ENCODE measurements around the gene KIF26B. TPM values are rescaled to one million over a fixed set of nuclear protein-coding genes. Genes with fewer than 3 reads are reported as not detected.

The KIF26B gene
- polyA plus RNA-seq, 1 donor (not counting 4 experiments of a cell fraction or from before 2014, with no cell fraction given), result 0.58 TPM

- H3K9me3 ChIP-seq (ENCODE audit: control insufficient read depth, low read depth, low read length), result no peaks in the 10 kb centered on the region
- no peak overlapping the region for H3K4me2 ChIP-seq (ENCODE audit: control insufficient read depth, extremely low read depth, insufficient read depth, low read depth, low read length)
- no peak overlapping the region for H3K4me3 ChIP-seq (ENCODE audit: control insufficient read depth in 2 of 3, extremely low read depth in 1 of 3, insufficient read depth in 2 of 3, low read depth in 1 of 3, low read length in 3 of 3)
- DNase-seq (ENCODE audit: low read depth, low spot score) (no peak), FAIRE-seq (no peak)
- TF ChIP-seq CTCF (optimal IDR thresholded peaks at IDR 0.05 in 1 of 3, IDR thresholded peaks at IDR 0.05 in 1 of 3, conservative IDR thresholded peaks at IDR 0.05 in 1 of 3; ENCODE audit: extremely low read depth in 1 of 3, insufficient read depth in 2 of 3, low read length in 3 of 3) (no peak), EZH2 (IDR thresholded peaks at IDR 0.05; ENCODE audit: low read length) (no peak)
- no peaks in the 10 kb centered on the region for H3K36me3 ChIP-seq (ENCODE audit: control insufficient read depth in 2 of 2, extremely low read depth in 1 of 2, insufficient read depth in 2 of 2, low read length in 2 of 2)
- no peaks in the 10 kb centered on the region for H3K79me2 ChIP-seq (ENCODE audit: control insufficient read depth, insufficient read depth, low read length)
- H3K9me1 ChIP-seq (ENCODE audit: control insufficient read depth, extremely low read depth, insufficient read depth, low read length), result no peaks in the 10 kb centered on the region
- dilution Hi-C loops (cut with MboI; ENCODE audit: extremely low pct_ligation_motif_present, low sequenced_read_pairs), result no loop called here
- no peaks in the 10 kb centered on the region for H3K27me3 ChIP-seq (ENCODE audit: control insufficient read depth, extremely low read depth, insufficient read depth, low read length)
- no peaks in the 10 kb centered on the region for H4K20me1 ChIP-seq (ENCODE audit: control insufficient read depth, extremely low read depth, insufficient read depth, low read length)
- H3K4me1 ChIP-seq (ENCODE audit: control insufficient read depth, extremely low read depth, insufficient read depth, low read length), result peaks cover 8% of the 10 kb centered on the region
- H2AFZ ChIP-seq (ENCODE audit: control insufficient read depth, low read length), result no peak overlapping the region
- H3K9ac ChIP-seq (ENCODE audit: control insufficient read depth, extremely low read depth, insufficient read depth, low read length), result no peak overlapping the region
- H3K27ac ChIP-seq (ENCODE audit: control insufficient read depth, insufficient read depth, low read length), result no peak overlapping the region
Observed at GRCh38 chr1:245332085-245332484, 177.3 kb downstream of the KIF26B start.

GRCh38 chr1:245332513-245332912 is 177.7 kb downstream of the KIF26B start:
- no peaks in the 10 kb centered on the region for H3K9me1 ChIP-seq (ENCODE audit: control insufficient read depth, extremely low read depth, insufficient read depth, low read length)
- no peaks in the 10 kb centered on the region for H3K36me3 ChIP-seq (ENCODE audit: control insufficient read depth in 2 of 2, extremely low read depth in 1 of 2, insufficient read depth in 2 of 2, low read length in 2 of 2)
- H3K9ac ChIP-seq (ENCODE audit: control insufficient read depth, extremely low read depth, insufficient read depth, low read length), result no peak overlapping the region
- TF ChIP-seq CTCF (optimal IDR thresholded peaks at IDR 0.05 in 1 of 3, IDR thresholded peaks at IDR 0.05 in 1 of 3, conservative IDR thresholded peaks at IDR 0.05 in 1 of 3; ENCODE audit: extremely low read depth in 1 of 3, insufficient read depth in 2 of 3, low read length in 3 of 3) (no peak), EZH2 (IDR thresholded peaks at IDR 0.05; ENCODE audit: low read length) (no peak)
- H3K79me2 ChIP-seq (ENCODE audit: control insufficient read depth, insufficient read depth, low read length), result no peaks in the 10 kb centered on the region
- no peak overlapping the region for H2AFZ ChIP-seq (ENCODE audit: control insufficient read depth, low read length)
- no peak for FAIRE-seq
- H3K27me3 ChIP-seq (ENCODE audit: control insufficient read depth, extremely low read depth, insufficient read depth, low read length), result no peaks in the 10 kb centered on the region
- H3K4me1 ChIP-seq (ENCODE audit: control insufficient read depth, extremely low read depth, insufficient read depth, low read length), result peaks cover 8% of the 10 kb centered on the region
- no peak overlapping the region for H3K4me3 ChIP-seq (ENCODE audit: control insufficient read depth in 2 of 3, extremely low read depth in 1 of 3, insufficient read depth in 2 of 3, low read depth in 1 of 3, low read length in 3 of 3)
- dilution Hi-C loops (cut with MboI; ENCODE audit: extremely low pct_ligation_motif_present, low sequenced_read_pairs), result no loop called here
- no peak for DNase-seq (ENCODE audit: low read depth, low spot score)
- no peak overlapping the region for H3K4me2 ChIP-seq (ENCODE audit: control insufficient read depth, extremely low read depth, insufficient read depth, low read depth, low read length)
- H3K9me3 ChIP-seq (ENCODE audit: control insufficient read depth, low read depth, low read length), result no peaks in the 10 kb centered on the region
- no peaks in the 10 kb centered on the region for H4K20me1 ChIP-seq (ENCODE audit: control insufficient read depth, extremely low read depth, insufficient read depth, low read length)
- H3K27ac ChIP-seq (ENCODE audit: control insufficient read depth, insufficient read depth, low read length), result no peak overlapping the region
